GM19035 (cell line): ENCODE data around the gene DDX1.

Experiments
- ATAC-seq: cut with Tn5 transposase; IDR thresholded peaks from one replicate; pipeline ENCODE4 v1.9.1; 2021; ENCODE audit not compliant: unreplicated experiment

Gene DDX1

GRCh38 chr2:15660491-15661294, 69.0 kb downstream of the DDX1 start:
- ATAC-seq = no peak

DNA sequence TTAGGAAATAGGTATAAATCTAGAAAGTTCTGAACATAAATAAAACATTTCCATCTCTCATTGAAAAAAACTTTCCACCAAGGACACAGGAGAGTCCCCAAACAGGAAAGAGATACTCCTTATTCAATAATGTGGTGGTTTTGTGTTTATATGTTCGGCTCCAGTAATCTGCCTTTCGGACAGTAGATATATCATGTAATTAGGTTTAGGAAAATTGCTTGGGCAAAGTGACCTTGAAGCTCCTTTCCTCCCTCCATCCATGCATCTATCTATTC, 69.6 kb downstream of the DDX1 start:
- no peak for ATAC-seq

DNA sequence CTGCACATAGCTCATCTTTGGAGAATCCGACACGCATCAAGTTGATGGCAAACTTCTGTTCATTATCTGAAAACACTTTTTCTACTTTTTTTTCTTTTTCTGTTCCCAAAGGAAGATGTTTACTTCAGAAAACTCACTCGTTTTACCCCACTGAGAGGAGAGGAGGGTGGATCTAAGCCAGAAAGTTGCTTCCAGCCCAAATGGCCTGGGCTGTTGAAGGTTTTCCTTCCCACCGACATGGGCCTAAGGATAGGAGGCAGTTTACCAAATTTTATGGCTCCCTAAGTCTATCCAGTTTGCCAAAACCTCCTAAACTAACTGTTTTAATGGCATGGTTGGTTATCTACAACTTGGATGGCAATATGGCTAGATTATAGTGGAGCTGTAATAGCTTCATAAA, 70.4 kb downstream of the DDX1 start:
- ATAC-seq = no peak

DNA sequence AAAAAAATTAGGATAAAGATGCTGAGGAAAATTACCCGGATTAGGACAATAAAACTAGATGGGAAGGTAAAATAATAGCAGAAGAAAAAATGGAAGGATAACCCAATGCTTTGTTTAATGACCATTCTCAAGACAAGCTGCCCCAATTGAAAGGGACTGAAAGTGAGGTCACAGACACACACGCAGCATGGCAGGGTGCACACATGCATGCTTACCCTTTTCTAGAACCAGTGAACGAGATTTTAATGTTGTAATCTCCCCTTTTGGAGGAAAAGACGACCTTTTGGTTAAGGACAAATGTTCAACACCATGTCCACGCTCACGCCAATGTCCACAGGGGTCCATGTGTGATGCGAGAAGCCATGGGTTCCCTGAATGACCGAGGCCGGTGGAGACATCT, 70.9 kb downstream of the DDX1 start:
- no peak for ATAC-seq

GRCh38 chr2:15663802-15664201, 72.1 kb downstream of the DDX1 start:
- ATAC-seq = no peak

DNA sequence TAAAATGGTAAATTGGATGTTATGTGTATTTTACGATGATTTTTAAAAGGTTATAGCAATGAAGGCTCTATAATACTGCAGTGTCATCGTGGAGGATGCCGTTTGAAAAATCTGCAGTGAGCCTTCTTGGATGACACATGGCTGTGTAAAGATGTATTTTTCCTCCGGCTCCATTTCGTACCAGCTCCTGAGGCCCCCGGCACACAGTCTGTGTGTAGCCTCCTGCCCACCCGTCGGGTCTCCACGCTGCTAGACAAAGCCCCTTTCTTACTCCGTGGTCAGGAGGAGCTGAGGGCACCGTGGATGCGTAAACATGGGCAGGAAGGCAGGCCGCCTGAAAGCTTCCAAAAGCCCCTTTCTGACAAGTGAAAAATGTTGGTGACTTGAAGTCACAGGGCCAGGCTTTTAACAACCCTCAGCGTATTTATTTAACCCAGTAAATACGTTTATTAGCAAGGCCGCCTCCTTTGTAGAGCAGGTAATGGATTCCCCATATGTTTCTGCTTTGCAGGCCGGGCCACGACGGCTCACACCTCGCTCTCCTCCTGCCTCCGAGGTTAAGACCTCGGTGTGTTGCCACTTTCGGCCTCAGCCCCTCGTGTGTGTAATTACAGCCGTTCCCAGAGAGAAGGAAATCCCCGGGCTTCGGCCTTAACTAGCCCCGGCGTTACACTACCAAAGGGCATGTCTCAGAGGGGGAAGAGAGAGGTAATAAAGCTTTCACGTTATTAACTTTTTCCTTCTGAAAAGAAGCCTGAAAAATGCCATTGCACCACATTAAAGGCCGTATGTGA, 72.8 kb downstream of the DDX1 start:
- no peak for ATAC-seq

DNA sequence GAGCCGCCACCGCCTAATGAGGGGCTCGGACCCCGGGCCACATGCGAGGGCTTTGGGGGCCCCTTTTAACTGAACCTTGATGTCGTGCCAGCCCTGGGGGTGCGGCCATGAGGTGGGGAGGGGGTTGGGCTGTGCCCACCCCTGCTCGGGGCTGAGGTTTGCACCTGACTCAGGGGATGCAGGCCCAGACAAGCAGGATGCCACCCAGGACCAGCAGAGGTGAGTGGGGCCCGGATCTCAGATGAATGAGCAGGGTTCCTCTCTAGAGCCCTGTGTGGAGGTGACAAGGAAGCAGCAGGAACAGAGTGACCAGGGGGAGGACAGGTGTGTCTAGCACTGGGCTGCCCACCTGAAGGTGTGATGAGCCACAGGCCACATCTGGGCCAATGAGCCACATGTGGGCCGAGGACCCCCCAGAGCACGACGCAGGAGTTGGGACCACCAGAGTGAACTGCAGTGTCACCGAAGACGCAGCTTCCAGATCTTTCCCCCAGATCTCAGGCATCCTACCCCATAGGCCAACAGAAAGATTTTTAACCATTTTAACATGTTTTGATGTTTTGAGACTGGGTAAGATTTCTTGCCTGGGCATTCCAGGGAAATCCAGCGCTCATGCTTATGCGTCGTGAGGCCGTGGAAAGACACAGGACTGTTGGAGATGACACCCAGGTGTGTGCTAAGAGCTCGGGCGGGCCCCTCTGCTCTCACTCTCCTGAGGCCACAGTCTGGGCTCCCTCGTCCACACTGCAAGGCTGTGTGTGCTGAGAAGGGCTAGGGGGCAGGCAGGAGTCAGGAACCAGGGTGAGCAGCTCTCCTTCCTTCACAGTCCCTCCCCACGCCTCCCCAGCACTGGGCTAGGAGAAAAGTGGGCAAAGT, 73.6 kb downstream of the DDX1 start:
- ATAC-seq = no peak

DNA sequence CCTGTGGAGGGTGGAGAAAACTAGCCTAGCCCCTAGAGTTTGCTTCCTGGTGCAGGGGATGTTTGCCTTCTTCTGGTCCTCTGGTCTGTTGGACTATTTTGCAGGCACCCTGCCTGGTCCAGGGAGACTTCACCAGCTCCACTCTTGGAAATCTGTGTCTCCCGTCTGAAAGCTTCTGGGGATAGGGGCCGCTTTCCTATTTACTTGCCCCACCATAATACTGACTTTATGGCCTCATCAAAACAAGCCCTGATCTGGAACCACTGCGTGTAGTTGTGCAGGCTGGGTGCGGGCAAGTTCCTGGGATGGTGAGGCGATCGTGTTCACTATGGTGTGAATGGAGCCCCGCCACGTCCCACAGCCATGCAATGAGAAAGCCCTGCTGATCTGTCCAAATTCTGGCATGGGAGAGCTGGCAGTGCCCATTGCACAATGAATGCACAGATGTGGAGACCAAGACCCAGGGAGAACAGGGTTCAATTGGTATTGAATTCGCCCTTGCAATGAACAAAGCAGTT, 74.3 kb downstream of the DDX1 start:
- ATAC-seq = no peak

DNA sequence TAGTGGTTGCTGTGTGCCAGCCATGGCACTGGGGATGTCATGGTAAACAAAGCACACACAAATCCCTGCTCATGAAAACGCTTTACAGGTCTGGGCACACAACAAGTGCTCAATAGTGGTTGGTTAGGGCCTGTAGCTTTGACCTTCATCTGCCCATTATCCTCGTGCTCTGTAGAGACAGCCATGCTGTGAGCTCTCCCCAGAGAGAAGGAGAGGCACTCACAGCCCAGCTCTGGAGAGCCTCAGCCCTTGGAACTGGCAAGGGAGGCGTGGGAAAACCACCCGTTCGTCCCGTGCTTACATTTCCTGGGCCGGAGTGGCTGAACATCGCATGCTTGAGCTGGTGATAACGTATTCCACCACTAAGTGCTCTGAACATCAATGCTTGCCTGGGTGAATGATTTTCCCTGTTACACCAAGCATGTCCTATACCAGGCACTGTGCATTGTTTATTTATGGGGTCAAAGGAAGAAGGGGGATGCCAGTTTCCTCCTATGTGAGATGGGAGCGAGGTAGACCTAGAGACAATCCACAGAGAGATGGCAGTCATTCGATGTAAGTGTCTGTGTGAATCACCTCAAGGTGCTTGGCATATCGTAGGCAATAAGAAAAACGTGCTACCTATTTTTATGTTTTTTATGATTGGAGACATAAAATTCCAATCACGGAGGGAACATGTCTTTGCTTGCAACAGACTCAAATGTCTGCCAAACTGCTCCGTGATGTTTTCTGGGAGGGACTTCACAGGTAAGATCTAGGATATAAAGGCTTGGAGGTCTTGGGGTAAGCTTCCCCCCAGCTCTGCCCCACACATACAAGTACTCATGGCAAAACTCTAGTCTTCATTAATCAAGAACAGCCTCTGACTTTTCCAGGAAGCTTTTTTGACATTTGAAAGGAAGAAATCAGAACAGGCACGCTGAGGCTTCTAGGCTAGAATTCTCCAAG, 75.5 kb downstream of the DDX1 start:
- no peak for ATAC-seq

GRCh38 chr2:15667809-15668556, 76.3 kb downstream of the DDX1 start:
- ATAC-seq = no peak

GRCh38 chr2:15668611-15669305, 77.1 kb downstream of the DDX1 start:
- no peak for ATAC-seq

DNA sequence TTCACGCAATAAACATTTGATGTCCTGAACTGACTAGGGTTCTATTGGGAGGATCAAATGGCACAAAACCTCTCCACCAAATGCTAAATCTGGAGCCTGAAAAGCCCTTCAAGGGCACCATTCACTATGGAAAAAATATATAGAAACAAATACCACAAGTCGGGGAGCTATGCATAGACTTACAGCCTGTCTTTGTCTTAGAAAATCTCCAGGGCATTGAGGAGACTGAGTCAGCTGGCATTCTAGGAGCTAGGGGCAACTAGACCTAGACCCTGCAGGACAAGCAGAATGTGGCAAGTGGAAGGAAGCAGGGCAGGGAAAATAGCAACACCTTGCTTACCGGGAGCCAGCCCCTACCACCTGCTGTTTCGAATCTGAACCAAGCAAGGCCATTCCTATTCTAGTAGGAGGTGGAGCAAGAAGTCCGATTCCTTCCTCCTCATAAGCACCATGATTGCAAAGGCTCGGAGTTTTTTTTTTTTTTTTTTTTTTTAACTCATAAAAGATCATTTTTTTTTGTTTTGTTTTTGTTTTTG, 77.8 kb downstream of the DDX1 start:
- no peak for ATAC-seq

GRCh38 chr2:15670469-15670868, 78.8 kb downstream of the DDX1 start:
- no peak for ATAC-seq

GRCh38 chr2:15670981-15671380, 79.3 kb downstream of the DDX1 start:
- no peak for ATAC-seq

DNA sequence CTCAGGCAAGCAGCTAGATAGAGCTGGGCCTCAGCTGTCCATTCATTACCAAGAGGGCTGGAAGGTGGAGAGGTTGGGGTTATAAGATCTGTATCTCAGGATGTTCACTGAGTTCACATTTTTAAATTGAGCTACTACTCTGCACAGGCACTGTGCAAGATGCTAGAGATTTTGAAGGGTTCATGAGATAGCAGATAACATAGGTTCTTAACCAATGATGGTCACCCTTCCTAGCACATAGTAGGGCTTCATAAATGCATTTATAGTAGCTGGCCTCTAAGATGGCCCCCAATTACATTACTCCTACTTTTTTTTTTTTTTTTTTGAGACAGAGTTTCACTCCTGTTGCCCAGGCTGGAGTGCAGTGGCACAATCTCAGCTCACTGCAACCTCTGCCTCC, 79.7 kb downstream of the DDX1 start:
- ATAC-seq = no peak

GRCh38 chr2:15671842-15672815, 80.5 kb downstream of the DDX1 start:
- no peak for ATAC-seq
